HG02623 (cell line): ENCODE data around the gene CCDC28A.
"Not testable (repeated sequence)": the region's sequence is repeated elsewhere in the genome, so short reads cannot be mapped to it uniquely, and the experiment has no call there.

Experiments used
- ATAC-seq: cut with Tn5 transposase; IDR thresholded peaks from one replicate; pipeline ENCODE4 v1.9.1; 2021; ENCODE audit warnings: moderate library complexity; ENCODE audit not compliant: unreplicated experiment

CCDC28A gene

GRCh38 chr6:138773177-138774091 is at the start of gene CCDC28A:
CCDC28A (plus strand) TSS chr6:138773769; CDS start chr6:138776121, 2,352 bp downstream.
- peak; percentile 91 for ATAC-seq

- no peak for ATAC-seq
Observed at GRCh38 chr6:138724015-138724414, 49.6 kb upstream of the CCDC28A start.

- no peak for ATAC-seq
Observed at GRCh38 chr6:138726066-138726756, 47.4 kb upstream of the CCDC28A start.

- ATAC-seq: no peak
Observed at GRCh38 chr6:138726757-138727097, 46.8 kb upstream of the CCDC28A start.

- ATAC-seq: no peak
Observed at GRCh38 chr6:138727182-138727581, 46.4 kb upstream of the CCDC28A start.

- ATAC-seq: no peak
Observed at GRCh38 chr6:138728662-138729061, 44.9 kb upstream of the CCDC28A start.

- not testable (repeated sequence) for ATAC-seq
Observed at GRCh38 chr6:138730037-138730436, 43.5 kb upstream of the CCDC28A start.

- ATAC-seq: no peak
Observed at GRCh38 chr6:138734585-138734984, 39.0 kb upstream of the CCDC28A start.

- no peak for ATAC-seq
Observed at GRCh38 chr6:138736640-138737039, 36.9 kb upstream of the CCDC28A start.

GRCh38 chr6:138752017-138752416 is 21.6 kb upstream of the CCDC28A start:
- ATAC-seq: no peak

- ATAC-seq: no peak
Observed at GRCh38 chr6:138757136-138757535, 16.4 kb upstream of the CCDC28A start.

GRCh38 chr6:138765896-138766655 is 7.5 kb upstream of the CCDC28A start:
- no peak for ATAC-seq

- no peak for ATAC-seq
Observed at GRCh38 chr6:138769102-138769676, 4.4 kb upstream of the CCDC28A start.

GRCh38 chr6:138772596-138773176 is 883 bp upstream of the CCDC28A start:
- ATAC-seq: no peak

- ATAC-seq: no peak
Observed at GRCh38 chr6:138774370-138774769, 801 bp downstream of the CCDC28A start.

GRCh38 chr6:138776659-138777058 is 3.1 kb downstream of the CCDC28A start:
- ATAC-seq: no peak

- no peak for ATAC-seq
Observed at GRCh38 chr6:138778331-138778730, 4.8 kb downstream of the CCDC28A start.

- no peak for ATAC-seq
Observed at GRCh38 chr6:138782243-138782642, 8.7 kb downstream of the CCDC28A start.

GRCh38 chr6:138785079-138785478 is 11.5 kb downstream of the CCDC28A start:
- ATAC-seq: no peak

- no peak for ATAC-seq
Observed at GRCh38 chr6:138785980-138786379, 12.4 kb downstream of the CCDC28A start.

GRCh38 chr6:138787138-138787537 is 13.6 kb downstream of the CCDC28A start:
- no peak for ATAC-seq
